A673 (cell line): ENCODE measurements around the gene RASA4B. TPM values are rescaled to one million over a fixed set of nuclear protein-coding genes. Genes with fewer than 3 reads are reported as not detected.

Experiments
- BruUV-seq: library from RNA; stranded (reverse); fragments of 400-500 nt; replicated peaks from 2 replicates; lab custom pipeline; 2021; lab: Mats Ljungman, UMichigan
- CTCF ChIA-PET: fragments of 300-600 bp; sonication (Branson Sonifier 250); formaldehyde crosslinking; loops from one replicate; lab custom pipeline; 2022; ENCODE audit warnings: antibody characterized with exemption; lab: Charles Lee
- POLR2A ChIA-PET: fragments of 300-600 bp; sonication (Branson Sonifier 250); formaldehyde crosslinking; loops from one replicate; lab custom pipeline; 2022; ENCODE audit warnings: antibody characterized with exemption; ENCODE audit not compliant: low non-redundant PET; lab: Charles Lee
- DNase-seq: peaks from one replicate; pipeline ENCODE4 v3.0.0-alpha.2; 2015; ENCODE audit warnings: low spot score
- H3K27ac ChIP-seq: fragments of 200-600 bp; sonication (generic); 2 replicates; pipeline ENCODE4 v1.5.1; 2016; ENCODE audit warnings: mixed run types, low read depth, mild to moderate bottlenecking, mixed read lengths, antibody characterized with exemption, low read length; ENCODE audit not compliant: poor library complexity, severe bottlenecking
- H3K27me3 ChIP-seq: fragments of 200-600 bp; sonication (generic); replicated peaks from 2 replicates; pipeline ENCODE4 v1.6.1; 2017; ENCODE audit warnings: mixed run types, low read depth, mild to moderate bottlenecking, mixed read lengths, antibody characterized with exemption, low read length; ENCODE audit not compliant: insufficient read depth, poor library complexity
- H3K36me3 ChIP-seq: fragments of 200-600 bp; sonication (generic); 2 replicates; pipeline ENCODE4 v1.6.1; 2016; ENCODE audit warnings: mixed run types, mild to moderate bottlenecking, mixed read lengths, antibody characterized with exemption, low read length; ENCODE audit not compliant: insufficient read depth, poor library complexity, severe bottlenecking
- H3K4me1 ChIP-seq: fragments of 200-600 bp; sonication (generic); 2 replicates; pipeline ENCODE4 v1.6.1; 2017; ENCODE audit warnings: mixed run types, mild to moderate bottlenecking, mixed read lengths, antibody characterized with exemption, low read length; ENCODE audit not compliant: insufficient read depth, poor library complexity, severe bottlenecking
- H3K4me3 ChIP-seq: fragments of 200-600 bp; sonication (generic); 2 replicates; pipeline ENCODE4 v1.5.1; 2016; ENCODE audit warnings: low read depth, mixed run types, mild to moderate bottlenecking, mixed read lengths, low read length; ENCODE audit not compliant: poor library complexity, severe bottlenecking
- H3K9me3 ChIP-seq: fragments of 200-600 bp; sonication (generic); 2 replicates; pipeline ENCODE4 v1.6.1; 2016; ENCODE audit warnings: mixed run types, low read depth, mild to moderate bottlenecking, mixed read lengths, antibody characterized with exemption, low read length; ENCODE audit not compliant: poor library complexity, severe bottlenecking
- CTCF ChIP-seq: fragments of 300-800, 200-600 bp; sonication (generic); conservative IDR thresholded peaks from 2 replicates; pipeline ENCODE4 v1.5.1; 2017; ENCODE audit warnings: low read depth, mild to moderate bottlenecking, antibody characterized with exemption, low read length, moderate library complexity, mixed read lengths
- EZH2 ChIP-seq: fragments of 200-600 bp; sonication (generic); IDR thresholded peaks from 2 replicates; pipeline ENCODE4 v1.6.1; 2017; ENCODE audit warnings: borderline replicate concordance, low read depth, mild to moderate bottlenecking, mixed read lengths, antibody characterized with exemption, low read length; ENCODE audit not compliant: poor library complexity, severe bottlenecking
- intact Hi-C: fragments of 100-400 bp; cut with micrococcal nuclease; formaldehyde crosslinking; loops from one replicate; pipeline ENCODE4 v1.10.0; 2022; ENCODE audit not compliant: unreplicated experiment
- total RNA-seq: library from RNA; stranded (reverse); gene quantifications from 2 replicates; pipeline ENCODE4 v1.2.3, GENCODE V29; 2021

The RASA4B gene
- total RNA-seq, 1 experiment from 2014 or later, result 1.8 TPM

GRCh38 chr7:102439963-102440795 is 77.4 kb downstream of the RASA4B start:
- BruUV-seq, result no TSS peak
- H3K27ac ChIP-seq, result no peak overlapping the region
- TF ChIP-seq EZH2, result no peak
- TF ChIP-seq CTCF, result no peak
- H3K9me3 ChIP-seq, result no peaks in the 10 kb centered on the region
- no peak for DNase-seq
- ChIA-PET CTCF (no interaction called here), POLR2A (interaction anchor here (0.6 kb wide), 1 partner anchor 789 kb away, joined by 9 read pairs; no protein-coding TSS in a partner anchor)
- H3K27me3 ChIP-seq, result no peaks in the 10 kb centered on the region
- H3K4me3 ChIP-seq, result no peak overlapping the region
- H3K36me3 ChIP-seq, result no peaks in the 10 kb centered on the region
- H3K4me1 ChIP-seq, result no peaks in the 10 kb centered on the region
- intact Hi-C loops, result no loop called here

GRCh38 chr7:102436118-102436517 is 81.5 kb downstream of the RASA4B start:
- intact Hi-C loops, result no loop called here
- H3K4me1 ChIP-seq, result peaks cover 30% of the 10 kb centered on the region
- TSS peak; percentile 21 for BruUV-seq
- POLR2A ChIA-PET, result interaction anchor here (0.6 kb wide), 1 partner anchor 616 kb away, joined by 3 read pairs; no protein-coding TSS in a partner anchor
- no peak for DNase-seq
- no peak overlapping the region for H3K4me3 ChIP-seq
- no peaks in the 10 kb centered on the region for H3K36me3 ChIP-seq
- no peaks in the 10 kb centered on the region for H3K9me3 ChIP-seq
- TF ChIP-seq CTCF, result no peak
- no peak for TF ChIP-seq EZH2
- no peaks in the 10 kb centered on the region for H3K27me3 ChIP-seq
- CTCF ChIA-PET, result no interaction called here
- H3K27ac ChIP-seq, result no peak overlapping the region

GRCh38 chr7:102434039-102434486 is 83.5 kb downstream of the RASA4B start:
- Histone ChIP-seq H3K4me1 (peaks cover 33% of the 10 kb centered on the region), H3K36me3 (no peaks in the 10 kb centered on the region), H3K27me3 (no peaks in the 10 kb centered on the region), H3K9me3 (no peaks in the 10 kb centered on the region), H3K27ac (peak overlapping the region; percentile 62), H3K4me3 (peak overlapping the region; percentile 85)
- intact Hi-C loops, result no loop called here
- DNase-seq, result no peak
- POLR2A ChIA-PET, result no interaction called here
- CTCF ChIA-PET, result interaction anchor here (0.6 kb wide), 1 partner anchor 154 kb away, joined by 5 read pairs; no protein-coding TSS in a partner anchor
- BruUV-seq, result TSS peak; percentile 48
- TF ChIP-seq EZH2 (no peak), CTCF (no peak)
